NCI-H2081 treated with DMSO at 0.1 percent for 48 hours (cell line): ENCODE measurements around the gene KCNG4.

Experiments
- DNase-seq: peaks from one replicate; lab custom pipeline; 2025; lab: John Stamatoyannopoulos, UW

The KCNG4 gene

GRCh38 chr16:84262939-84263338 lies 23.1 kb upstream of the KCNG4 start:
- no peak for DNase-seq

DNA sequence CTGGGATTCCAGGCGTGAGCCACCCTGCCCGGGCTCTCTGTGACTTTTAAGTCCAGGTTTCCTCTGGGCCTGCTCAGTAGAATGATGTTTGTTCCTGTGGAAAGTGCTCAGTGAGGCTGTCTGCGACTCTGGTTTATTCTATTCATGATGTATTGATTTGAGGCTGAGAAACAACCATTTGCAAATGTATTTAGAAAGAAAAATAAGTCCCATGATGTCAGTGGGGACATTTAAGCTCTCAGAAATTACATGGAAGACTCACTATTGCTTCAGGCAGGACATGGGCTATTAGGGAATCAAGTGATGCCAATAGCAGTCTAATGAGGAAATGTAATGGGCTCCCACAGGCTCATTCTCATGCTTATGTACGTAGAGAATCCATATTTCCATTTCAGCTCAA lies 22.2 kb upstream of the KCNG4 start:
- no peak for DNase-seq

DNA sequence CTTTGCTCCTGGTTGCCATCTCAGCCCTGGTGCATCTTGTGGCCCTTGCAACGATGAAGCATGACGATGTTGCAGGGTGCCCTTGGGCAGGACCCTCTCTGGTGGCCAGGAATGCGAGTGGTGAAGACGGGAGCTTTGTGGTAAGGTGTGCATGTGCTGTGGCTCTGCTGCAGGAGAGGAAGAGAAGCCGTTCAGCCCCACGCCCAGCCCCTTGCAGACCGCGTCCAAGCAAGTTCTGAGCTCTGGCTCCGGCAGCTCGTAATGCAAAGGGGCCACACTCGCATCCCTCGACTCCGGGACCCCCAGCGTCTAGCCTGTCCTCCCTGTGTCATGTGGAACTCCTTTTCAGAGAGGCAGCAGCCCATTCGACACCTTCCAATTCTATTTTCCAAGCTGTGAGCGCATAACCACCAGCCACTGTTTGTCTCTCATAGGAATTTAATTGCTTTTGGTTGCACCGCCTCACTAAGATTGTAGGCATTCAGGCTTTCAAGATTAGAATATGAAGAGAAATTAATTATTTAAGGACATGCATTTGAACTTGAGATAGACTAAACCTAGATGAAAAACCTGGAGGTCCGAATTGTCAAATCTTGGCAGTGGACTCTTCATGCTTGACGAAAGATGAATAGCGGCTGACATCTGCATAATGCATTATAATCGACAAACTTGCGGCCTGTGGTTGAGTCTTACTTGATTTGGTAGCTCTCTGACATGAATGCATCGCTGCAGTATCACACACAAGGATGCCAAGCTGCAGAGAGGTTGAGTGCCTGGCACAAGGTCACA lies 21.1 kb upstream of the KCNG4 start:
- no peak for DNase-seq

DNA sequence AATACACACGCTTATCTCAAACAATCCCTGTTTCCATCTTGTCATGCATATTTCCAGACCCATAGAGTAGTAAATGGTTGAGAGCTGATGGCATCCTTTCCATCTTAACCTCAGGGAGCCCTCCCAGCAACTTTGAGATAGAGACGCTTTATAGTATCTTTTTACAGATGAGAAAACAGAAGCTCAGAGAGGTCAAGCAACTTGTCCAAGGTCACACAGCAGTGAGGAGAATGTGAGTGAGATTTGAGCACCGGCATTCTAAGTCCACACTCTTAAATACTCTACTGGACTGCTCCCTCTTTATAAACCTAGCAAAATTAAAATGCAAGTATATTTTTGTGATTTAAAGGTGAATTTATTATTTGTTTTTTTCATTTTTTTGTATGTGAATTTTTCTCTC lies 19.9 kb upstream of the KCNG4 start:
- DNase-seq, result no peak

GRCh38 chr16:84258266-84258665 lies 18.5 kb upstream of the KCNG4 start:
- no peak for DNase-seq

- no peak for DNase-seq
Observed at GRCh38 chr16:84255050-84255810, 15.4 kb upstream of the KCNG4 start.

GRCh38 chr16:84254062-84254461 lies 14.2 kb upstream of the KCNG4 start:
- DNase-seq, result no peak

DNA sequence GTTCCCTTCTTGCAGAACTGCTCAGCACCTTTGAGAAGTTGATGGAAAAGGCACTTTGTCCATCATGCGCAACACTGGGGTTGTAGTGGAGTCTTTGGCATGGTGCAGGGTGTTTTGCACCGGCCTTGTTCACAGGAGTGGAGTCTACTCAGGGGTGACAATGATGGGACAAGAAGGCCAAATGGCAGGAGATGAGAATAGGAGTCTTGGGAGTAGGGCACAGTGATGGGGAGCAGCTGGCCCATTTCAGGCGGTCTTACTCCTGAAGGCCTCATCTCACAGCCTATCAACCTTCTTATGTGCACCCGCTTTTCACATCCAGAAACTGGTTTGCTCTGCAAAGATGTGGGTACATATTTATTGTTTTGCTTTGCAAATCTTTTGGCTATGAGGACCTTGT lies 13.4 kb upstream of the KCNG4 start:
- no peak for DNase-seq

GRCh38 chr16:84252184-84252583 lies 12.4 kb upstream of the KCNG4 start:
- DNase-seq, result no peak

DNA sequence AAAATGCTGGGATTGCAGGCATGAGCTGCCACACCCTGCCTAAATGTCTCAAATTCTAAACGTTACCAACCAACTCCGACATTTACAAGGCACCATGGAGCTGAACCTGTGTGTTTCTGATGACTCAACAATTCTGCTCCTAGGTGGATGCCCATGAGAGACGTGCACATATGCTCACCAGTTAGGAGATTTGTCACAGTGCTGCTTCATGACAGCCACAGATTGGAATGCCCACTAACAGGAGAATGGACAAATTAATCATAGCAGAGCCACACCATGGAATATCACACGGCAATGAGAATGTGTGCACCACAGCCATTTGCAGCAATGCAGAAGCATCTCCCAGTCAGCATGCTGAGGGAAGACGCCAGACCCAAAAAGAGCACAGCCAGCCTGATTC lies 8.0 kb upstream of the KCNG4 start:
- DNase-seq, result no peak

GRCh38 chr16:84247331-84247730 lies 7.5 kb upstream of the KCNG4 start:
- no peak for DNase-seq

DNA sequence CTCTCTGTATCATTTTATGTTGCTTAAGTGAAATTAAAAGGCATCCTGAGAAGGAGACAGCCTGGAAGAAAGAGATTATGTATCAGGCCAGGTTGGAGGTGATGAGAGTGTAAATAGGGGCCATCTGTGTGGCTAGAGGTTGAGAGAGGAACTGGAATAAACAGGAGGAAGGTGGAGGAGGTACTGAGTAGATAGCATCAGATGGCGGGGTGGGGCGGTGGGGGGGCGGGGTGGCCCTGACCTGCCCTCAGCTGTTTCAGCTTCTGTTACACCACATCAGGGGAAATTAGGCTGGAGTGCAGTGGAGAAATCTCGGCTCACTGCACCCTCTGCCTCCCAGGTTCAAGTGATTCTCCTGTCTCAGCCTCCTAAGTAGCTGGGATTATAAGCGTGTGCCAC lies 6.9 kb upstream of the KCNG4 start:
- no peak for DNase-seq

DNA sequence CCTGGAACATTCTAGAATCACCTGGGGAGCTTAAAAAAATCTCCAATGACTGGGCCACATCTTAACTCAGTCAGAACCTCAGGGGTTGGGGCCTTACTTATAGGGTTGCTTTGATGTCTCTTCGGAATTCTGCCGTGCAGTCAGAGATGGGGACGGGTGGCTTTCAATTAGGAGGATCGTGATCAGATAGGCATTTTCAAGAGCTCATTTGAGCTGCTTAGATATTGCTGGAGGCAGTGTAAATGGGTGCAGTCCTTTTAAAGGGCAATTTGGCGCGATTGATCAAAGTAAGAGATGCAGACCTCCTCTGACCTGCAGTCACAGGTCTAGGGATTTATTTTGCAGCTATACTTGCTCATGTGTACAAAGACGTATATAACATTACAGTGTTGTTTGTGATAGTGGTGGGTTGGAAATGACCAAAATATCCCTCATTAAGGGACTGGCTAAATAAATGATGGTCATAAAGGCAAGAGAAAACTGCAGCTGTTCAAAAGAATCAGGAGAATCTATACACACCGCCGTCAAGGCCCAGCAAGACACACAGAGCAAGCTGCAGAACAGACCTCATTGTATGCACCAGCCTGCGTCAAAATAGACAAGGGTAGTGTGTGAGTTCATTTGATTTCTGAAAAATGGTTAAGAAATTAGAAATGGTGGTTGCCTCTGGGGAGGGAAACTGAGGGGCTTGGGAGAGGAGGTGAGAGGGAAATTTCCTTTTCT lies 6.3 kb upstream of the KCNG4 start:
- DNase-seq, result no peak

GRCh38 chr16:84244728-84245127 lies 4.9 kb upstream of the KCNG4 start:
- no peak for DNase-seq

- no peak for DNase-seq
Observed at GRCh38 chr16:84243732-84244131, 3.9 kb upstream of the KCNG4 start.

DNA sequence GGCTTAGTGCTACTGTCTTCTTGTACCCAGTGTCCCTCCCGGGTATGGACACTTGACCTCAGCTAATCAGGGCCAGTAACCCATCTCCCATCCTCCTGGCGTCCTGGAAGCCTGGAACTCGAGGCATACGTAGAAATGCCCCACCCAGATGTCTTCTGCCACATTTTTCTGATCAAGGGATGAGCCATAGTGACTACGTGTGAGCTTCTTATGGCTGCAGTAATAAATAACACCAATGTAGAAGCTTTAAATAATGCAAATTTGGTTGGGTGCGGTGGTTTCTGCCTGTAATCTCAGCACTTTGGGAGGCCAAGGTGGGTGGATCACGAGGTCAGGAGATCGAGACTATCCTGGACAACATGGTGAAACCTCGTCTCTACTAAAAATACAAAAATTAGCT lies 3.0 kb upstream of the KCNG4 start:
- DNase-seq, result no peak

DNA sequence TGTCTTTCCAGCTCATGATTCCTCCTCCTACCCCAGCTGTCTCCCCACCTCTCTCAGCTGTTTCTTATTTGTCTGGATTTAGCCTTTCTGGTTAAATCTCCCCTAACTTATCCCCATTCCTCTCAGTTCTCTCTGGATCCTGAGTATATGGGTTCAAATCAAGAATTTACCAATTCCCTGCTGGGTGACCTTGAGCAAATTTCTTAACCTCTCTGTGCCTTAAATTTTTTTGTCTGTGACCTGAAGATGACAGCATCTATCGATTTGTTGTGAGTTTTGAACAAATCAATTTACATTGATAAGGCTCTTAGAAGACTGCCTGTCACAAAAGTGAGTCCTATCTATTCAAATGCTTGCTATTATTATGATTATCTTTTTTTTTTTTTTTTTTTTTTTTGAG lies 2.0 kb upstream of the KCNG4 start:
- no peak for DNase-seq

DNA sequence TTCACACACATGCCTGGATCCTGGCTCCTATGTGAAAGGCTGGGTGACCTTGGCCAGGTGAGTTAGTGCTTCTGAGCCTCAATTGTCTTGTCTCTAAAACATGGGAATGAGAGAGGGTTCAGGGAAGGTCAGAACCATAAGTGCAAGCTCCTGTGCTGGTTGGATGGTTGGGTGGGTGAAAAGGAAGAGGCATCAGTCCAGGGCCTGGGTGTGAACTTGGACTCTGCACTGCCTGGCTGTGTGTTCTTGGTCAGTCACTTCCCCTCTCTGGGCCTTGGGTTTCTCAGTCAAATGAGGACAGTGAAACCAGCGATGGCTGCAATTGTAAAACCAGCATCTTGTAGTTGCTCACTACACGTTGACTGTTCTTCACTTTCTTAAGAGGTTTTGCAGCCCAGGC lies 643 bp upstream of the KCNG4 start:
- DNase-seq, result no peak

DNA sequence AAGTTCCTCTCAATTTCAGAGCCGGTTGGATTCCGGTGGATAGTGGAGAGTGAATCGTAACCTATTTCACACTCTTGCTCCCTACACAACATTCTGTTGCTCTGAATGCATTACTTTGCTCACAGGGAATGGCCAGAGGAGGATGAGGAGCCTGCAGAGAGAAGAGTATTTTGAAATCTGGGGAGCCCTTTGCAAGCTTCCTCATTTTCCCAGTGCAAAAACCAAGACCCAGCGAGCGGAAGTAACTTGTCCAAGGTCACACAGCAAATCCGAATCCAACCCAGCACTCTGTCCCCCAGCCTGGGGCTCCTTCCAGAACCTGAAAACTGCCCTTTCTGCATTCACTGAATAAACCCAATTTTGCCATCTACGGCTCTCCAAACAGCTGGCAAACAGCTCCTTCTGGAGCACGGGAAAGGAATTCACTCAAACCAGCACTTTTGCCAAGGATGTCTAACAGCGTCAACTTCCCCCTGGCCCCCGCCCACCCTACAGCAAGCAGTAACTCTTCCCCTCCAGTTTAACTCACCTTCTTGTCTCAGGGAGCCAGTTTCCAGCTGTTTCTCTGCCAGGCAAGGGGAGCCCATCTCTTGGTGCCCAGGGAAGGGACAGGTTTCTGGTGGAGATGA lies 557 bp downstream of the KCNG4 start:
- DNase-seq, result no peak

GRCh38 chr16:84237994-84238750 lies 1.6 kb downstream of the KCNG4 start:
- DNase-seq, result no peak

DNA sequence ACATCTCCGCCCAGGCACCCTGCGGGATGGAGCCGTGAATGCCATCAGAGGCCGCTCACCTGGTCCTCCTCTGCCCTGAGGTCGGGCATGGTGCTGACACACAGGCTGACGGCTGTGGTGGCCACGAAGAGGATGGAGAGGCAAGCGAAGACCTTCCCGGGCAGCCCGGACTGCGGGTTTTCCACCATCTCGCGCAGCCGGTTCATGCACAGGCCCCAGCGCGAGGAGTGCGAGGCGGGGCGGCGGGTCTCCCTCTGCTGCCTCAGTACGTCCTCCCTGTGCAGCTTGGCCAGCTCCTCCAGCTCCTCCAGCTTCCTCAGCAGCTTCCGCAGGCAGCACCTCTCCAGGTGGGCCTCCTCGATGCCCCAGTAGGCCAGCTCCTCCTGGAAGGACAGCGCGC lies 3.1 kb downstream of the KCNG4 start:
- no peak for DNase-seq
